Body of pancreas (tissue), 4 donors: ENCODE measurements around the gene ZC3H13. TPM values are rescaled to one million over a fixed set of nuclear protein-coding genes. Genes with fewer than 3 reads are reported as not detected.
A peak's percentile ranks its signal among the peaks of the same experiment; 100 is the strongest.

Experiments
- ATAC-seq: fragments of 150-250 bp; one replicate; pipeline ENCODE4 v1.9.1; 2016
- DNase-seq, 4 donors: peaks; one replicate each; pipeline ENCODE4 v3.0.0-alpha.2; 2019
- H3K27ac ChIP-seq, 4 donors: fragments of 200-600 bp; sonication (generic); 1 replicate in 3 of 4; 2 replicates in 1 of 4; pipeline versions ENCODE4 v1.5.1 to v1.6.1; 2016 to 2019; ENCODE audit warnings: mild to moderate bottlenecking in 1 of 4, mixed read lengths in 1 of 4, moderate library complexity in 1 of 4
- H3K27me3 ChIP-seq, 2 donors: fragments of 200-600 bp; sonication (generic); one replicate each; pipeline ENCODE4 v1.6.0; 2016; ENCODE audit warnings: mild to moderate bottlenecking in 1 of 2
- H3K36me3 ChIP-seq, 2 donors: fragments of 200-600 bp; sonication (generic); replicated peaks in 1 of 2; 2 replicates each; pipeline ENCODE4 v1.5.1; 2016; ENCODE audit warnings: low read depth in 2 of 2; ENCODE audit not compliant: insufficient read depth in 1 of 2
- H3K4me1 ChIP-seq: fragments of 200-600 bp; sonication (generic); one replicate; pipeline ENCODE4 v1.6.0; 2016
- H3K4me3 ChIP-seq, 2 donors: fragments of 200-600 bp; sonication (generic); 1 replicate in 1 of 2; 2 replicates in 1 of 2; pipeline ENCODE4 v1.5.1; 2016 to 2019
- H3K9me3 ChIP-seq, 3 donors: fragments of 200-600 bp; sonication (generic); 1 replicate in 2 of 3; 2 replicates in 1 of 3; pipeline ENCODE4 v1.5.1; 2016
- CTCF ChIP-seq, 7 experiments: fragments of 450-650 bp in 4 of 7; fragments of 200-600 bp in 3 of 7; sonication (generic) in 3 of 7; IDR thresholded peaks; one replicate each; pipeline ENCODE4 v1.5.1; 2016 to 2019; ENCODE audit warnings: antibody characterized with exemption in 7 of 7
- POLR2A ChIP-seq, 3 donors: fragments of 450-650 bp; IDR thresholded peaks; one replicate each; pipeline ENCODE4 v1.6.1; 2016; ENCODE audit warnings: antibody characterized with exemption in 3 of 3, mild to moderate bottlenecking in 2 of 3
- WGBS, 2 donors: methylation state at CpG; one replicate each; pipeline ENCODE4 v1.1.5; 2017; 5-methylcytosine and 5-hydroxymethylcytosine counted together
- intact Hi-C: fragments of 100-400 bp; cut with DNase I; formaldehyde crosslinking; loops from one replicate; pipeline ENCODE4 v1.15.1; 2023
- total RNA-seq, 2 donors: library from RNA; depleted of rRNA; stranded (reverse); fragments of >200 nt; gene quantifications; one replicate each; pipeline ENCODE4 v1.1.0, GENCODE V29; 2016

Gene ZC3H13
- total RNA-seq, 2 donors from 2014 or later = 12.7 to 31.0 TPM

- ATAC-seq = no peak
- WGBS, 2 donors = 73 to 85% methylated on average over 5 of the region's 5 CpGs
- TF ChIP-seq CTCF (IDR thresholded peaks at IDR 0.05) (no peak), POLR2A (IDR thresholded peaks at IDR 0.05) (no peak)
- Histone ChIP-seq H3K27me3 (no peaks in the 10 kb centered on the region), H3K27ac (no peak overlapping the region), H3K36me3 (no peaks in the 10 kb centered on the region), H3K4me3 (no peak overlapping the region), H3K4me1 (peaks cover 4% of the 10 kb centered on the region), H3K9me3 (no peaks in the 10 kb centered on the region)
- intact Hi-C loops = no loop called here
- DNase-seq = no peak
Observed at GRCh38 chr13:45934283-45934682, 118.3 kb downstream of the ZC3H13 start.

GRCh38 chr13:45933203-45933908, 119.2 kb downstream of the ZC3H13 start:
- Histone ChIP-seq H3K27me3 (no peaks in the 10 kb centered on the region), H3K27ac (no peak overlapping the region), H3K36me3 (no peaks in the 10 kb centered on the region), H3K4me1 (peaks cover 9% of the 10 kb centered on the region), H3K4me3 (no peak overlapping the region), H3K9me3 (no peaks in the 10 kb centered on the region)
- intact Hi-C loops = no loop called here
- DNase-seq (no peak), ATAC-seq (no peak)
- TF ChIP-seq POLR2A (IDR thresholded peaks at IDR 0.05) (no peak), CTCF (IDR thresholded peaks at IDR 0.05) (no peak)
- WGBS, 2 donors = 58 to 63% methylated on average over 18 of the region's 18 CpGs

GRCh38 chr13:45932676-45933075, 119.9 kb downstream of the ZC3H13 start:
- TF ChIP-seq POLR2A (IDR thresholded peaks at IDR 0.05) = no peak
- TF ChIP-seq CTCF (IDR thresholded peaks at IDR 0.05) = no peak
- H3K9me3 ChIP-seq = no peaks in the 10 kb centered on the region
- WGBS, 2 donors = 47 to 53% methylated on average over 3 of the region's 3 CpGs
- no peaks in the 10 kb centered on the region for H3K27me3 ChIP-seq
- intact Hi-C loops = no loop called here
- DNase-seq (peak in 1 of 4 donors; percentile 53), ATAC-seq (no peak)
- H3K36me3 ChIP-seq = no peaks in the 10 kb centered on the region
- peaks cover 9% of the 10 kb centered on the region for H3K4me1 ChIP-seq
- peak overlapping the region in 1 of 4 donors; percentile 7 for H3K27ac ChIP-seq
- H3K4me3 ChIP-seq = no peak overlapping the region

GRCh38 chr13:45932172-45932571, 120.4 kb downstream of the ZC3H13 start:
- H3K27ac ChIP-seq = no peak overlapping the region
- H3K36me3 ChIP-seq = no peaks in the 10 kb centered on the region
- no peak overlapping the region for H3K4me3 ChIP-seq
- peaks cover 9% of the 10 kb centered on the region for H3K4me1 ChIP-seq
- H3K9me3 ChIP-seq = no peaks in the 10 kb centered on the region
- TF ChIP-seq CTCF (IDR thresholded peaks at IDR 0.05) (no peak), POLR2A (IDR thresholded peaks at IDR 0.05) (no peak)
- intact Hi-C loops = no loop called here
- 71 to 81% methylated on average over 5 of the region's 5 CpGs for WGBS, 2 donors
- DNase-seq = no peak
- no peaks in the 10 kb centered on the region for H3K27me3 ChIP-seq
- ATAC-seq = no peak

- 91 to 92% methylated on average over 3 of the region's 3 CpGs for WGBS, 2 donors
- Histone ChIP-seq H3K27me3 (no peaks in the 10 kb centered on the region), H3K27ac (no peak overlapping the region), H3K4me1 (peaks cover 9% of the 10 kb centered on the region), H3K9me3 (no peaks in the 10 kb centered on the region), H3K4me3 (no peak overlapping the region), H3K36me3 (no peaks in the 10 kb centered on the region)
- TF ChIP-seq POLR2A (IDR thresholded peaks at IDR 0.05) = no peak
- DNase-seq (no peak), ATAC-seq (no peak)
- intact Hi-C loops = no loop called here
Observed at GRCh38 chr13:45931211-45931610, 121.3 kb downstream of the ZC3H13 start.
